Right cardiac atrium (tissue), 5 donors: ENCODE data around the gene PSEN2. TPM values are rescaled to one million over a fixed set of nuclear protein-coding genes. Genes with fewer than 3 reads are reported as not detected.
"Not testable (repeated sequence)": the region's sequence is repeated elsewhere in the genome, so short reads cannot be mapped to it uniquely, and the experiment has no call there.

ENCODE experiments used
- ATAC-seq, 2 donors: fragments of 200-7000 bp; cut with Tn5 transposase; one replicate each; pipeline versions ENCODE4 v1.8.0 to v1.9.1; 2020; ENCODE audit warnings: moderate library complexity in 2 of 2, mild to moderate bottlenecking in 1 of 2
- DNase-seq, 3 donors: peaks; one replicate each; pipeline ENCODE4 v3.0.0-alpha.2; 2020
- H3K27ac ChIP-seq: one replicate; pipeline ENCODE4 v1.5.1; 2013; ENCODE audit warnings: mild to moderate bottlenecking, low read length, control low read depth, moderate library complexity
- H3K27me3 ChIP-seq: one replicate; pipeline ENCODE4 v1.6.1; 2013; ENCODE audit not compliant: control insufficient read depth, insufficient read depth
- H3K4me1 ChIP-seq: one replicate; pipeline ENCODE4 v1.6.1; 2013; ENCODE audit warnings: low read length; ENCODE audit not compliant: control insufficient read depth, insufficient read depth
- H3K4me3 ChIP-seq: one replicate; pipeline ENCODE4 v1.5.1; 2013; ENCODE audit warnings: low read length, control low read depth
- H3K9me3 ChIP-seq: one replicate; pipeline ENCODE4 v1.6.1; 2013; ENCODE audit warnings: low read length; ENCODE audit not compliant: control insufficient read depth
- WGBS: extraction: QIAGEN DNeasy Blood & Tissue Kit; methylation state at CpG from one replicate; pipeline ENCODE4 v1.1.7; 2013; 5-methylcytosine and 5-hydroxymethylcytosine counted together
- intact Hi-C, 4 donors: fragments of 100-400 bp; cut with DNase I; formaldehyde crosslinking; loops; one replicate each; pipeline versions ENCODE4 v1.11.0 to v1.14.0; 2022 to 2023
- polyA plus RNA-seq: library from polyadenylated mRNA; stranded (reverse); fragments of 200-250 nt; gene quantifications from one replicate; pipeline ENCODE4 v1.2.3, GENCODE V29; 2013
- total RNA-seq, 4 donors: library from RNA; stranded (reverse); fragmentation: NEBNext Ultra II Directional; extraction: Animal tissue kit (Norgen Biotek cat#: 25700); gene quantifications; one replicate each; pipeline ENCODE4 v1.2.1, GENCODE V29; 2021
- donor health status: healthy with polysubstance abuse.
- donor health status: DM: no; HTN: yes; CAD: no.
- donor health status: DM: no; HTN: no; CAD: no.
- donor health status: DM: no; HTN: yes; CAD: no; lungs with severe emphysema.
- donor health status: DM: yes; HTN: yes; CAD: no.

Gene PSEN2
- total and polyA plus RNA-seq, 5 donors, result 15.4 to 25.8 (median 17.9) TPM

- Histone ChIP-seq H3K4me1 (no peaks in the 10 kb centered on the region), H3K27me3 (no peaks in the 10 kb centered on the region), H3K9me3 (no peaks in the 10 kb centered on the region), H3K4me3 (peak overlapping the region; percentile 35), H3K27ac (peak overlapping the region; percentile 98)
- DNase-seq (peak; percentile 97 to 98 (median 97)), ATAC-seq (peak; percentile 96 to 98)
- intact Hi-C loops, result loop anchor here (1.0 to 10.0 kb wide), 7 partner anchors 93 to 403 kb away; partner anchors contain the start of genes STUM (in 2 of the 4) and ITPKB (in 1 of the 4)
- 5% methylated on average over 19 of the region's 19 CpGs for WGBS
These were observed 42.4 kb upstream of the PSEN2 start for GRCh38 chr1:226827968-226828513.

GRCh38 chr1:226829105-226829504 is 41.3 kb upstream of the PSEN2 start:
- DNase-seq, result no peak
- intact Hi-C loops, result loop anchor here (2.0 to 10.0 kb wide), 6 partner anchors 94 to 404 kb away; partner anchors contain the start of genes STUM (in 2 of the 4) and ITPKB (in 1 of the 4)
- H3K4me1 ChIP-seq, result no peaks in the 10 kb centered on the region
- no peak overlapping the region for H3K27ac ChIP-seq
- ATAC-seq, result no peak
- WGBS, result 92% methylated on average over 2 of the region's 2 CpGs
- H3K4me3 ChIP-seq, result no peak overlapping the region
- H3K9me3 ChIP-seq, result no peaks in the 10 kb centered on the region
- no peaks in the 10 kb centered on the region for H3K27me3 ChIP-seq

- ATAC-seq, result no peak
- intact Hi-C loops, result loop anchor here in 1 of 4 donors (10.0 kb wide), 1 partner anchor 277 kb away; no protein-coding TSS in a partner anchor
- WGBS, result 94% methylated on average over 4 of the region's 4 CpGs
These were observed 38.5 kb upstream of the PSEN2 start for GRCh38 chr1:226831953-226832352.

DNA sequence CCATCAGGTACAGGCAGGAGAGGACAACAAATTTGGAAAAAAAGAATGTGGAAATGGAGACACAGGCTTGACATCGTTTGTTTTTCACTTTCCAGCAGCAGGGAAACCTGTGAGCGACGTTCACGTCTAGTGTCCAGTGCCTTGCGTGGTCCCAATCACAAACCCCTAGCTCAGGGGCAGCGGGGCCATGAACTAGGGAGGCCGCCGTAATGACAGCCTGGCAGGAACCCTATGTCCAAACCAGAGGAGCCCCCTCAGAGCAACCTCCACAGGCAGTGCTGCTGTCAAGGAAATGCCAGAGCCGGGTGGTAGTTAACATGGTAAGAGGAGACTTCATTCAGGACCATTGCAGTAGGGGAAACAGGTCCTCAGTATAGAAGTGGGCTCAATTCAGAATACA is 37.8 kb upstream of the PSEN2 start:
- ATAC-seq (no peak), DNase-seq (no peak)
- WGBS, result 93% methylated on average over 9 of the region's 9 CpGs
- H3K27me3 ChIP-seq, result no peaks in the 10 kb centered on the region
- intact Hi-C loops, result loop anchor here in 1 of 4 donors (10.0 kb wide), 1 partner anchor 278 kb away; no protein-coding TSS in a partner anchor
- no peaks in the 10 kb centered on the region for H3K4me1 ChIP-seq
- H3K27ac ChIP-seq, result no peak overlapping the region
- no peak overlapping the region for H3K4me3 ChIP-seq
- no peaks in the 10 kb centered on the region for H3K9me3 ChIP-seq

More at GRCh38 chr1:226831953-226832352, 38.5 kb upstream of the PSEN2 start:
- DNase-seq, result no peak
- H3K9me3 ChIP-seq, result no peaks in the 10 kb centered on the region
- H3K27me3 ChIP-seq, result no peaks in the 10 kb centered on the region
- H3K4me1 ChIP-seq, result no peaks in the 10 kb centered on the region
- H3K4me3 ChIP-seq, result no peak overlapping the region
- H3K27ac ChIP-seq, result no peak overlapping the region

DNA sequence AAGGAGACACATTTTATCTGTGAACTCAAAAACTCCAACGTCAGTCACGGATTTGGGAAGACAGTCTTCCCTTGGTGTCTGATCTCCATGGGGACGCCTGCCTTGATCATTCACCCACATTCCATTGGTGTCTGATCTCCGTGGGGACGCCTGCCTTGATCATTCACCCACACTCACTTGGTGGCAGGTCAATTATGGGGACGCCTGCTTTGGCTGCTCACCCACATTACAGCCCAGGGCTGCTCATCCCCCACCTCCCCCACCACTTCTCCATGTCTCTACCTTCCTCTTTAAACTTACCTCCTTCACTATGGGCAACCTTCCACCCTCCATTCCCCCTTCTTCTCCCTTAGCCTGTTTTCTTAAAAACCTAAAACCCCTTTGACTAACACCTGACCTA is 36.2 kb upstream of the PSEN2 start:
- 86% methylated on average over 6 of the region's 6 CpGs for WGBS
- not testable (repeated sequence) for H3K4me1 ChIP-seq, H3K9me3 ChIP-seq, ATAC-seq, H3K27me3 ChIP-seq, H3K27ac ChIP-seq, DNase-seq, H3K4me3 ChIP-seq
- intact Hi-C loops, result loop anchor here in 1 of 4 donors (10.0 kb wide), 1 partner anchor 279 kb away; no protein-coding TSS in a partner anchor

DNA sequence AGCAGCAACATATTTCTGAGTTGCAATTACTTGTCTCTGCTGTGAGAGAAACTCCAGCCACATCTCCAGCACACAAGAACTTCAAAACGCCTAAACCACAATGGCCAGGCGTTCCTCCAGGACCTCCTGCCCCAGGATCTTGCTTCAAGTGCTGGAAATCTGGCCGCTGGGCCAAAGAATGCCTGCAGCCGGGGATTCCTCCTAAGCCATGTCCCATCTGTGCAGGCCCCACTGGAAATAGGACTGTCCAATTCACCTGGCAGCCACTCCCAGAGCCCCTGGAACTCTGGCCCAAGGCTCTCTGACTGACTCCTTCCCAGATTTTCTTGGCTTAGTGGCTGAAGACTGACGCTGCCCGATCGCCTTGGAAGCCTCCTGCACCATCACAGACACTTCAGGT is 35.0 kb upstream of the PSEN2 start:
- H3K27me3 ChIP-seq, H3K9me3 ChIP-seq, ATAC-seq, H3K4me1 ChIP-seq, H3K4me3 ChIP-seq, H3K27ac ChIP-seq, DNase-seq: not testable (repeated sequence)
- 94% methylated on average over 7 of the region's 7 CpGs for WGBS
- intact Hi-C loops, result loop anchor here in 1 of 4 donors (10.0 kb wide), 1 partner anchor 281 kb away; no protein-coding TSS in a partner anchor

DNA sequence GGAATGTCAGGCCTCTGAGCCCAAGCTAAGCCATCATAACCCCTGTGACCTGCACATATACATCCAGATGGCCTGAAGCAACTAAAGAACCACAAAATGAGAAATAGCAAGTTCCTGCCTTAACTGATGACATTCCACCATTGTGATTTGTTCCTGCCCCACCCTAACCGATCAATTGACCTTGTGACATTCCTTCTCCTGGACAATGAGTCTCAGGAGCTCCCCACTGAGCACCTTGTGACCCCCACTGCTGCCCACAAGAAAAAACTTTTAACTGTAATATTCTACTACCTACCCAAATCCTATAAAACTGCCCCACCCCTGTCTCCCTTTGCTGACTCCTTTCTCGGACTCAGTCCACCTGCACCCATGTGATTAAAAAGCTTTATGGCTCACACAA is 32.5 kb upstream of the PSEN2 start:
- not testable (repeated sequence) for H3K27ac ChIP-seq, H3K4me1 ChIP-seq, DNase-seq, H3K4me3 ChIP-seq, H3K9me3 ChIP-seq, ATAC-seq, H3K27me3 ChIP-seq
- WGBS, result 94% methylated on average over 2 of the region's 2 CpGs
- intact Hi-C loops, result loop anchor here in 1 of 4 donors (10.0 kb wide), 1 partner anchor 283 kb away; no protein-coding TSS in a partner anchor

GRCh38 chr1:226838456-226838855 is 32.0 kb upstream of the PSEN2 start:
- Histone ChIP-seq H3K27me3 (no peaks in the 10 kb centered on the region), H3K4me1 (no peaks in the 10 kb centered on the region), H3K27ac (no peak overlapping the region), H3K9me3 (no peaks in the 10 kb centered on the region), H3K4me3 (no peak overlapping the region)
- intact Hi-C loops, result loop anchor here in 1 of 4 donors (10.0 kb wide), 1 partner anchor 284 kb away; no protein-coding TSS in a partner anchor
- no peak for ATAC-seq
- 91% methylated on average over 3 of the region's 3 CpGs for WGBS
- no peak for DNase-seq

- Histone ChIP-seq H3K27me3 (no peaks in the 10 kb centered on the region), H3K4me3 (no peak overlapping the region), H3K4me1 (no peaks in the 10 kb centered on the region), H3K9me3 (no peaks in the 10 kb centered on the region), H3K27ac (no peak overlapping the region)
- intact Hi-C loops, result no loop called here
- no peak for ATAC-seq
- no peak for DNase-seq
These were observed 24.8 kb upstream of the PSEN2 start for GRCh38 chr1:226845624-226846023.

DNA sequence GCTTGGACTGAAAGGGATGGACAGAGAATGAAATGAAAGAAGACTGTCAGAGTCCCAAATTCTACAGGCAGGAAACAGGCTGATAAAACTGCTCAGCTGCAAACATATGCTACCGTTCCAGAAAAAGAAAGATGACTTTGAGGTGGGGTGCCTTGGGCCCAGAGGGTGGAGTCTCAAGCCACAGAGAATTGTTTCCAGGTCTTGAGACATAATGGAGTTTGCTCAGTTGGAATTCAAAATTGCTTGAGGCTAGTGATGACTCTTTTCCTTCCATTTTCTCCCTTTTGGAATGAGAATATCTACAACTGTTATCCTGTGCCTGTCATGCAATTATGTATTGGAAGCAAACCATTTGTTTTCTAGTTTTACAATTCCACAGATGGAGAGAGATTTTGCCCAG is 23.6 kb upstream of the PSEN2 start:
- intact Hi-C loops, result no loop called here
- no peak overlapping the region for H3K27ac ChIP-seq
- DNase-seq (no peak), ATAC-seq (no peak)
- H3K4me3 ChIP-seq, result no peak overlapping the region
- 29% methylated on average over 1 of the region's 1 CpG for WGBS
- no peaks in the 10 kb centered on the region for H3K27me3 ChIP-seq
- H3K9me3 ChIP-seq, result no peaks in the 10 kb centered on the region
- H3K4me1 ChIP-seq, result no peaks in the 10 kb centered on the region

GRCh38 chr1:226854548-226854947 is 15.9 kb upstream of the PSEN2 start:
- intact Hi-C loops, H3K27ac ChIP-seq, DNase-seq, H3K4me1 ChIP-seq, H3K27me3 ChIP-seq, H3K9me3 ChIP-seq, H3K4me3 ChIP-seq, ATAC-seq: not testable (repeated sequence)
- WGBS, result 89% methylated on average over 1 of the region's 1 CpG
